Keratinocyte (primary cell): ENCODE data around the gene ALLC. TPM values are rescaled to one million over a fixed set of nuclear protein-coding genes. Genes with fewer than 3 reads are reported as not detected.

Experiments
- DNase-seq: peaks from one replicate; pipeline ENCODE4 v3.0.0-alpha.2; 2011; ENCODE audit warnings: low read depth, missing footprints, low spot score
- FAIRE-seq: peaks from 2 replicates; lab custom pipeline; 2011; peaks lifted over from hg19 to GRCh38; lab: Jason Lieb, UNC
- H2AFZ ChIP-seq: 2 replicates; pipeline ENCODE4 v1.6.0; 2012; ENCODE audit warnings: low read length, control low read depth, inconsistent platforms; ENCODE audit not compliant: control insufficient read depth
- H3K27ac ChIP-seq: 2 replicates; pipeline ENCODE4 v1.5.1; 2011; ENCODE audit warnings: low read length; ENCODE audit not compliant: control insufficient read depth, insufficient read depth
- H3K27me3 ChIP-seq: 3 replicates; pipeline ENCODE4 v1.6.0; 2011; ENCODE audit warnings: low read length; ENCODE audit not compliant: control insufficient read depth, insufficient read depth; ENCODE audit errors: extremely low read depth
- H3K36me3 ChIP-seq, 2 experiments: 2 replicates in 1 of 2; 3 replicates in 1 of 2; pipeline ENCODE4 v1.5.1; 2011; ENCODE audit warnings: low read length in 2 of 2, mild to moderate bottlenecking in 1 of 2; ENCODE audit not compliant: control insufficient read depth in 2 of 2, insufficient read depth in 2 of 2; ENCODE audit errors: extremely low read depth in 1 of 2
- H3K4me1 ChIP-seq: 3 replicates; pipeline ENCODE4 v1.5.1; 2011; ENCODE audit warnings: low read length; ENCODE audit not compliant: control insufficient read depth, insufficient read depth; ENCODE audit errors: extremely low read depth
- H3K4me2 ChIP-seq: 3 replicates; pipeline ENCODE4 v1.6.0; 2011; ENCODE audit warnings: low read depth, low read length; ENCODE audit not compliant: control insufficient read depth, insufficient read depth; ENCODE audit errors: extremely low read depth
- H3K4me3 ChIP-seq, 3 experiments: fragments of 200-600 bp in 1 of 3; sonication (generic) in 1 of 3; 2 replicates in 2 of 3; 3 replicates in 1 of 3; pipeline ENCODE4 v1.5.1; 2011 to 2016; ENCODE audit warnings: low read length in 3 of 3, mild to moderate bottlenecking in 3 of 3, control low read depth in 2 of 3, inconsistent platforms in 1 of 3, low read depth in 1 of 3, mixed read lengths in 1 of 3, mixed run types in 1 of 3, moderate library complexity in 1 of 3; ENCODE audit not compliant: control insufficient read depth in 2 of 3, insufficient read depth in 2 of 3; ENCODE audit errors: extremely low read depth in 1 of 3
- H3K79me2 ChIP-seq: 2 replicates; pipeline ENCODE4 v1.6.0; 2012; ENCODE audit warnings: low read length; ENCODE audit not compliant: control insufficient read depth, insufficient read depth
- H3K9ac ChIP-seq: 3 replicates; pipeline ENCODE4 v1.6.0; 2011; ENCODE audit warnings: low read length; ENCODE audit not compliant: control insufficient read depth, insufficient read depth; ENCODE audit errors: extremely low read depth
- H3K9me1 ChIP-seq: 3 replicates; pipeline ENCODE4 v1.6.0; 2011; ENCODE audit warnings: low read length; ENCODE audit not compliant: control insufficient read depth, insufficient read depth; ENCODE audit errors: extremely low read depth
- H3K9me3 ChIP-seq: 2 replicates; pipeline ENCODE4 v1.5.1; 2012; ENCODE audit warnings: low read depth, low read length; ENCODE audit not compliant: control insufficient read depth
- H4K20me1 ChIP-seq: 3 replicates; pipeline ENCODE4 v1.6.0; 2011; ENCODE audit warnings: low read length; ENCODE audit not compliant: control insufficient read depth, insufficient read depth; ENCODE audit errors: extremely low read depth
- EZH2 ChIP-seq: IDR thresholded peaks from one replicate; pipeline ENCODE4 v1.6.1; 2012; ENCODE audit warnings: inconsistent platforms, mild to moderate bottlenecking, low read length, moderate library complexity
- dilution Hi-C: fragments of 300-500 bp; cut with MboI; formaldehyde crosslinking; loops from one replicate; pipeline ENCODE4 v1.7.0; 2020; ENCODE audit warnings: low sequenced_read_pairs; ENCODE audit not compliant: extremely low pct_ligation_motif_present
- polyA plus RNA-seq, 5 experiments: library from polyadenylated mRNA; depleted of rRNA in 3 of 5; stranded (reverse) in 3 of 5; stranded (forward) in 1 of 5; unstranded in 1 of 5; fragments of >200 nt; gene quantifications; 1 replicate in 1 of 5; 2 replicates in 3 of 5; 3 replicates in 1 of 5; pipeline versions ENCODE4 v1.2.1 to v1.2.3, GENCODE V29; 2011 to 2012; ENCODE audit warnings: missing spikeins in 2 of 5, low read depth in 1 of 5, low replicate concordance in 1 of 5
- TF ChIP-seq, protein P1 (sequence below), 3 experiments: IDR thresholded peaks in 1 of 3; conservative IDR thresholded peaks in 1 of 3; optimal IDR thresholded peaks in 1 of 3; 2 replicates in 2 of 3; 3 replicates in 1 of 3; pipeline versions ENCODE3 to v1.5.1; 2011; ENCODE audit warnings: low read length in 3 of 3, mild to moderate bottlenecking in 3 of 3, moderate library complexity in 2 of 3, control low read depth in 1 of 3, inconsistent platforms in 1 of 3; ENCODE audit not compliant: insufficient read depth in 2 of 3; ENCODE audit errors: extremely low read depth in 1 of 3

The ALLC gene
- polyA plus RNA-seq, 1 donor (not counting 4 experiments of a cell fraction or from before 2014, with no cell fraction given): not detected

DNA sequence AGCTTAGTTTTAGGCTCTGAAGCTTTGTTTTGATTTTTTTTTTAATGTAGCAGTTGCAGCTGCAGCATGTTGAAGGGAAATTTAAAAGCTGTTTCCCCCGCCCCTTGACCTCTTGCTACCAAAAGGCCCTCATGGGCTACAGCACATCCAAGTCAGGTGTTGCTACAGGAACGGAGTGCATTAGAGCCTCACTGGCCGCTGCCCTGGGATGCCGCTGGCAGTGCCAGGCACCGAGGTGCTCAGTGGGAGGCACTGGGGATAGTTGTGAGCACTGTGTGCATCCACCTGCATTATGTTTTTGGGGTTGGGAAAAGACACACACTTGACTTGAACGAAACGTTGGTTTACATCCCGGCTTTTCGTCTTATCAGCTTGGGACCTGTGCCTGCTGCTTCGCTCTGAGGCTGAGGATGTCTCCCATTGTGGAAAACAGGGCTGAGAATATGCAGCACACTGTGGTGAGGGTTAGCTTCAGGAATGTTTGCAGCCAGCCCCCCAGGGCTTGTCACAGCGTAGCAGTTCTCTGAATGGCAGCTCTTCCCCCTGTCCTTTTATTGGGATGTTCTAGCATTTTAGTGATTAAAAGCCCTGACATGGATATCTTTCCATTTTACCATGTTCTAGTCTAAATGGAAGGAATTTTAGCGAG is 69.5 kb downstream of the ALLC start:
- H3K36me3 ChIP-seq: no peaks in the 10 kb centered on the region
- no peaks in the 10 kb centered on the region for H4K20me1 ChIP-seq
- no peaks in the 10 kb centered on the region for H3K9me1 ChIP-seq
- no peak overlapping the region for H3K9ac ChIP-seq
- peaks cover 6% of the 10 kb centered on the region for H3K4me1 ChIP-seq
- TF ChIP-seq, protein P1, sequence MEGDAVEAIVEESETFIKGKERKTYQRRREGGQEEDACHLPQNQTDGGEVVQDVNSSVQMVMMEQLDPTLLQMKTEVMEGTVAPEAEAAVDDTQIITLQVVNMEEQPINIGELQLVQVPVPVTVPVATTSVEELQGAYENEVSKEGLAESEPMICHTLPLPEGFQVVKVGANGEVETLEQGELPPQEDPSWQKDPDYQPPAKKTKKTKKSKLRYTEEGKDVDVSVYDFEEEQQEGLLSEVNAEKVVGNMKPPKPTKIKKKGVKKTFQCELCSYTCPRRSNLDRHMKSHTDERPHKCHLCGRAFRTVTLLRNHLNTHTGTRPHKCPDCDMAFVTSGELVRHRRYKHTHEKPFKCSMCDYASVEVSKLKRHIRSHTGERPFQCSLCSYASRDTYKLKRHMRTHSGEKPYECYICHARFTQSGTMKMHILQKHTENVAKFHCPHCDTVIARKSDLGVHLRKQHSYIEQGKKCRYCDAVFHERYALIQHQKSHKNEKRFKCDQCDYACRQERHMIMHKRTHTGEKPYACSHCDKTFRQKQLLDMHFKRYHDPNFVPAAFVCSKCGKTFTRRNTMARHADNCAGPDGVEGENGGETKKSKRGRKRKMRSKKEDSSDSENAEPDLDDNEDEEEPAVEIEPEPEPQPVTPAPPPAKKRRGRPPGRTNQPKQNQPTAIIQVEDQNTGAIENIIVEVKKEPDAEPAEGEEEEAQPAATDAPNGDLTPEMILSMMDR (optimal IDR thresholded peaks at IDR 0.05 in 1 of 3, IDR thresholded peaks at IDR 0.05 in 1 of 3, conservative IDR thresholded peaks at IDR 0.05 in 1 of 3; ENCODE audit: extremely low read depth in 1 of 3, insufficient read depth in 2 of 3, low read length in 3 of 3): no peak
- DNase-seq: no peak
- H2AFZ ChIP-seq: no peak overlapping the region
- H3K27me3 ChIP-seq: no peaks in the 10 kb centered on the region
- H3K4me3 ChIP-seq: no peak overlapping the region
- no peak for FAIRE-seq
- no peaks in the 10 kb centered on the region for H3K79me2 ChIP-seq
- dilution Hi-C loops: no loop called here
- no peaks in the 10 kb centered on the region for H3K9me3 ChIP-seq
- H3K27ac ChIP-seq: no peak overlapping the region
- no peak overlapping the region for H3K4me2 ChIP-seq

DNA sequence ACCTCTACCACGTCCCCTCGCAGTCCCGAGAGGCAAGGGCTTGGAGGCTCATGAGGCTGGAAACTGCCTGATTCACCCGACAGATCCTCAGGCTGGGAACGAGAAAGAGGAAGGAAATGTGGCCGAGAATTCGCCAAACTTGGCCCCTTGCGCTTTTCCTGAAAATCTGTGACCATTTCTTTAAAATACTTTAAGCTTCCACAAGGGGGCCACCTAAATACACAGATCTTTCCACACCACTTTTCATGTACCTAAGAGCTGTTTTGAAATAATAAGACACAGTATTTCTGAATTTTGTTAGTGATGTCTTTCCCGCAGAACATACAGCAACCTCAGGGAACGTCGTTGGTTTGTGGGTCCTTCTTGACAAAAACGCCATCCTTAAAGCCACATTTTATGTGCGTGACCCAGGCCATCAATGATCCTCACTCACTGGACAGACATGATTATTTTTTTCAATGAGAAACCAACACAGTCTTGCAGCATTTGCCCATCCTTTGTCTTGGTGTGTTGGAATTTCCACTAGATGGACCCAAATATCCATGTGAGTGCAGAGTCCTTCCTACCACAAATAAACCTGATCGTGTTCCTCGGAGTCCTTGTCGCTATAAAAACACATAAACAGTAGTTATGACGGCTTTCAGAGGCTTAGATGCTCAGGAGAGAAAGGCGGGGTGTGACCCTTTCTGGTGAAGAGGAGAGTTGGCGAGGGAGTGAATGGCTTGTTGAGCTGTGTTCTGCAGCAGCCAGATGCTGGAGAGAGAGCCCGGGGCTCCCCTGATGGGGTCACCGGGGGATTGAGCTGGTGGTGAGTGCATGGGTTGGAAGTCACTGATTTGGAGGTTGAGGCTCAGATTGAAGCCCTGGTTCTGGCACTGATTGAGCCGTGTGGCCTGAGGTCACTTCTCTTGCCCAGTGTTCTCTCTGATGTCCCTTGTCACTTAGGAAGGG is 70.4 kb downstream of the ALLC start:
- Histone ChIP-seq H3K79me2 (no peaks in the 10 kb centered on the region), H3K4me3 (no peak overlapping the region), H3K9me3 (no peaks in the 10 kb centered on the region), H3K9me1 (no peaks in the 10 kb centered on the region), H3K9ac (no peak overlapping the region), H2AFZ (peak overlapping the region; percentile 17), H3K4me2 (peak overlapping the region; percentile 31), H3K27ac (no peak overlapping the region), H3K4me1 (peaks cover 6% of the 10 kb centered on the region), H3K36me3 (no peaks in the 10 kb centered on the region), H3K27me3 (no peaks in the 10 kb centered on the region), H4K20me1 (no peaks in the 10 kb centered on the region)
- no peak for TF ChIP-seq EZH2
- TF ChIP-seq, protein P1 (optimal IDR thresholded peaks at IDR 0.05 in 1 of 3, IDR thresholded peaks at IDR 0.05 in 1 of 3, conservative IDR thresholded peaks at IDR 0.05 in 1 of 3; ENCODE audit: extremely low read depth in 1 of 3, insufficient read depth in 2 of 3, low read length in 3 of 3): peak; percentile 6 to 55 (median 50)
- FAIRE-seq (no peak), DNase-seq (no peak)
- dilution Hi-C loops: no loop called here
